NB4 (cell line): Measurements from ENCODE around the gene ROBO3.

ENCODE experiments used
- CTCF ChIP-seq: IDR thresholded peaks from one replicate; pipeline ENCODE4 v1.5.1; 2012; ENCODE audit warnings: low read depth, low read length
- MYC ChIP-seq: IDR thresholded peaks from 2 replicates; pipeline ENCODE4 v1.6.1; 2011; ENCODE audit warnings: low read depth, low read length
- POLR2A ChIP-seq: IDR thresholded peaks from 2 replicates; pipeline ENCODE4 v1.6.1; 2011; ENCODE audit warnings: mild to moderate bottlenecking; ENCODE audit not compliant: insufficient read length; ENCODE audit errors: extremely low read depth
- TF ChIP-seq, protein P1 (sequence below): IDR thresholded peaks from 2 replicates; pipeline ENCODE4 v1.6.1; 2011; ENCODE audit warnings: low read depth, low read length

DNA sequence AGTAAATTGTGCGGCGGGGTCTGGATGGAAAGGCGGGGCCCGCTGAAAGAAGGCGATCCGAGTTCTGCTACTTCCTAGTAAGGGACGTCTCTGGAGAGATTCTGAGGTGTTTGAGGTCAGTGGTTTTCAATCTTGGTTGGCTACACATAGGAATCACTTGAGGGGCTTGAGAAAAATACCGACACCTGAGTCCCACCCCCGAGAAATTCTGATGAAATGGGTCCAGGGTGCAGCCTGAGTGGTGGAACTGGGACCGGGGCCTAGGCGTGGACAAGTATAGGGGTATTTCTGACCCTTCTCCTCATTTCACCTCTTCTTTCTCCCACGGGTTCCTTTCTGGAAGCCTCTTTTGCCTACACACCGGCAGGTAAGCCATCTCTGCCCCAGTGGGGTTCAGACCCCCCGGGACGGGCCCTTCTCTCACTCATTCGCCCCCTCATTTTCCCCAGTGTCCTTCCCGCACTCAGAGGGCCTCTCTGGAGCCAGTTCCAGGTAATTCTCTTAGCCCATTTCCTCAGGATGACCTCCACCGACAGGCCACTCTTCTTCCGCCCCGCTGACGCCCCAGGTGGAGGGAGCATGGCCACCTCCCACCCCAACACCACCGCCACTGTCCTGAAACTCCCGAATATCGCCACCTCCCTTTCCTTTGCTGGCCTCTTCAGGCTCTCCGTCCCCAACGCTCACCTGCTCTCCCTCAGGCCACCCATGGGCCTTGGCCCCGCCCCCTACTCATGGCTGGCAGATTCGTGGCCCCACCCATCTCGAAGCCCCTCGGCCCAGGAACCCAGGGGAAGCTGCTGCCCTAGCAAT lies 11.8 kb downstream of the ROBO3 start:
- TF ChIP-seq CTCF (no peak), POLR2A (no peak), MYC (no peak)
- TF ChIP-seq, protein P1, sequence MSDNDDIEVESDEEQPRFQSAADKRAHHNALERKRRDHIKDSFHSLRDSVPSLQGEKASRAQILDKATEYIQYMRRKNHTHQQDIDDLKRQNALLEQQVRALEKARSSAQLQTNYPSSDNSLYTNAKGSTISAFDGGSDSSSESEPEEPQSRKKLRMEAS: no peak
